Measurements from ENCODE around the gene PLGRKT. TPM values are rescaled to one million over a fixed set of nuclear protein-coding genes. Genes with fewer than 3 reads are reported as not detected.
"Not testable (repeated sequence)": the region's sequence is repeated elsewhere in the genome, so short reads cannot be mapped to it uniquely, and the experiment has no call there.

The PLGRKT gene
- total and polyA plus RNA-seq, 4 donors: 4.1 to 11.3 (median 7.2) TPM

DNA sequence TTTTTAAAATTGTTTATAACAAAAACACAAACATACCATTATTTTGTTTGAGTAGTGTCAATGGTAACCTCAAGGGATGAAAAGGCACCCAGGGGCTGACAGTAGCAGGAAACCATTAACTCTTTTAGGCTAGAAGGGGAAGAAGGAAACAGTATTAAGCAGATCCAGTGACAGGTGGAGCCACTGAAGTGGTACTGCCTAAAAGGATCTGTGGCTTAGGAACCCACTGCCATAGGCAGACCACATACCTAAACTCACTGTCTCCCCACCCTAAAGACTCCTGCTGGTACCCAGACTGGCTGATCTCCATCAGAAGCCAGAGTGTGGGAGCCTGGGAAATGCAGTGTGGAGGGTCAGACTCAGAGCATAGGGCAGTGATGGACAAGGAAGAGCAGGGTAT, 111.5 kb downstream of the PLGRKT start:
- TF ChIP-seq FOXA2 (IDR thresholded peaks at IDR 0.05): no peak
- no peak for TF ChIP-seq JUND (IDR thresholded peaks at IDR 0.05)
- TF ChIP-seq HNF4A (conservative IDR thresholded peaks at IDR 0.05): no peak
- no peak for TF ChIP-seq EGR1 (IDR thresholded peaks at IDR 0.05; ENCODE audit: low read depth in 2 of 2)
- TF ChIP-seq, protein P1, sequence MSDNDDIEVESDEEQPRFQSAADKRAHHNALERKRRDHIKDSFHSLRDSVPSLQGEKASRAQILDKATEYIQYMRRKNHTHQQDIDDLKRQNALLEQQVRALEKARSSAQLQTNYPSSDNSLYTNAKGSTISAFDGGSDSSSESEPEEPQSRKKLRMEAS (IDR thresholded peaks at IDR 0.05): no peak
- TF ChIP-seq HNF4G (IDR thresholded peaks at IDR 0.05): no peak
- TF ChIP-seq, protein P2, sequence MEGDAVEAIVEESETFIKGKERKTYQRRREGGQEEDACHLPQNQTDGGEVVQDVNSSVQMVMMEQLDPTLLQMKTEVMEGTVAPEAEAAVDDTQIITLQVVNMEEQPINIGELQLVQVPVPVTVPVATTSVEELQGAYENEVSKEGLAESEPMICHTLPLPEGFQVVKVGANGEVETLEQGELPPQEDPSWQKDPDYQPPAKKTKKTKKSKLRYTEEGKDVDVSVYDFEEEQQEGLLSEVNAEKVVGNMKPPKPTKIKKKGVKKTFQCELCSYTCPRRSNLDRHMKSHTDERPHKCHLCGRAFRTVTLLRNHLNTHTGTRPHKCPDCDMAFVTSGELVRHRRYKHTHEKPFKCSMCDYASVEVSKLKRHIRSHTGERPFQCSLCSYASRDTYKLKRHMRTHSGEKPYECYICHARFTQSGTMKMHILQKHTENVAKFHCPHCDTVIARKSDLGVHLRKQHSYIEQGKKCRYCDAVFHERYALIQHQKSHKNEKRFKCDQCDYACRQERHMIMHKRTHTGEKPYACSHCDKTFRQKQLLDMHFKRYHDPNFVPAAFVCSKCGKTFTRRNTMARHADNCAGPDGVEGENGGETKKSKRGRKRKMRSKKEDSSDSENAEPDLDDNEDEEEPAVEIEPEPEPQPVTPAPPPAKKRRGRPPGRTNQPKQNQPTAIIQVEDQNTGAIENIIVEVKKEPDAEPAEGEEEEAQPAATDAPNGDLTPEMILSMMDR (IDR thresholded peaks at IDR 0.05; ENCODE audit: low read depth, low read length, missing input control): no peak
- TF ChIP-seq FOXA1 (IDR thresholded peaks at IDR 0.05): no peak
- Histone ChIP-seq H3K9me3 (ENCODE audit: control insufficient read depth in 4 of 4, low read length in 3 of 4) (no peaks in the 10 kb centered on the region), H3K9ac (ENCODE audit: low read depth in 1 of 2, low read length in 2 of 2) (no peak overlapping the region), H3K36me3 (ENCODE audit: control insufficient read depth in 4 of 4, insufficient read depth in 3 of 4, low read depth in 1 of 4, low read length in 3 of 4) (no peaks in the 10 kb centered on the region), H3K27ac (ENCODE audit: low read depth in 1 of 2, low read length in 2 of 2) (no peak overlapping the region), H3K27me3 (ENCODE audit: control insufficient read depth in 4 of 4, insufficient read depth in 4 of 4, low read length in 3 of 4) (peaks cover 0 to 4% (median 0%) of the 10 kb centered on the region in 4 donors), H3K4me1 (ENCODE audit: control insufficient read depth in 4 of 4, insufficient read depth in 4 of 4, low read length in 3 of 4) (no peaks in the 10 kb centered on the region), H3K4me3 (ENCODE audit: low read depth in 1 of 3, low read length in 3 of 3) (no peak overlapping the region)
- no peak for DNase-seq (ENCODE audit: low spot score)

DNA sequence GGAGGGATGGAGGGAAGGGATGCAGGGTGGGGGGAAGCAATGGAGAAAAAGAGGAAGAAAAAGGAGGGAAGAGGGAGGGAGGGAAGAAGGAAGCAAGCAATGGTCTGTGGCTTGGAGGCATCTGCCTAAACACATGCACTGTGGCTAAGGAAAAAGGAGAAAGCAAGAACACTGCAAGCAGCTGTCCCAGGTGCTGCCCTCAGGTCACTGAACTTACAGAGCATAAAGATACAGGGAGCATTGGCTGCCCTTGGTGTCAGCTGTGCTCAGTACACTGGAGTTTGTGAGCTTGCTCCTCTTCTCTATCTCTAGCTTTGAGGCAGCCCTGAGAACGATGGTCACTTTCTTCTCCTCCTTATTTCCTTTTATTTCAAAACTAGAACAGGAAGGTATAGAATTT, 116.1 kb downstream of the PLGRKT start:
- H3K27me3 ChIP-seq (ENCODE audit: control insufficient read depth in 4 of 4, insufficient read depth in 4 of 4, low read length in 3 of 4); H3K9me3 ChIP-seq (ENCODE audit: control insufficient read depth in 4 of 4, low read length in 3 of 4); H3K9ac ChIP-seq (ENCODE audit: low read depth in 1 of 2, low read length in 2 of 2); H3K4me3 ChIP-seq (ENCODE audit: low read depth in 1 of 3, low read length in 3 of 3); H3K27ac ChIP-seq (ENCODE audit: low read depth in 1 of 2, low read length in 2 of 2); DNase-seq (ENCODE audit: low spot score); H3K36me3 ChIP-seq (ENCODE audit: control insufficient read depth in 4 of 4, insufficient read depth in 3 of 4, low read depth in 1 of 4, low read length in 3 of 4); H3K4me1 ChIP-seq (ENCODE audit: control insufficient read depth in 4 of 4, insufficient read depth in 4 of 4, low read length in 3 of 4): not testable (repeated sequence)
- 54% methylated on average over 1 of the region's 1 CpG for WGBS

DNA sequence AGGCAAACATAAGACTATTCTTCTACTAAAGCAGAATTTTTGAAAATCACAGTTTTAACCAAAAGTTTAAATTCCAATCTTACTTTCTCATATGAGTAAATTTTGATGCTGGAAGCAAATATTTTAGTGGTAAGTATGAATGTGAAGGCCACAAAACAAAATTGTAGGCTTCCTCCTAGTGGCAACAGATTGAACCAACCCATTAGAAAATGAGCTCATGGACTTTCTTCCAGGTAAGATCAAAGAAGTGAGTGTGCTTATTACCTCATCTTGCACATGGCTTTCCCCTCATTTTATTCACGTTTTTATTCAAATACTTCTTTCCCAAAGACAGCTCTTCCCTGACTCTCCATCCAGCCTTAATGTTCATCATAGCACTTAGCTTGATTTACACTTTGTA, 116.7 kb downstream of the PLGRKT start:
- H3K9me3 ChIP-seq (ENCODE audit: control insufficient read depth in 4 of 4, low read length in 3 of 4): no peaks in the 10 kb centered on the region
- H3K4me1 ChIP-seq (ENCODE audit: control insufficient read depth in 4 of 4, insufficient read depth in 4 of 4, low read length in 3 of 4): no peaks in the 10 kb centered on the region
- H3K27me3 ChIP-seq (ENCODE audit: control insufficient read depth in 4 of 4, insufficient read depth in 4 of 4, low read length in 3 of 4): no peaks in the 10 kb centered on the region
- no peak for DNase-seq (ENCODE audit: low spot score)
- H3K27ac ChIP-seq (ENCODE audit: low read depth in 1 of 2, low read length in 2 of 2): no peak overlapping the region
- no peaks in the 10 kb centered on the region for H3K36me3 ChIP-seq (ENCODE audit: control insufficient read depth in 4 of 4, insufficient read depth in 3 of 4, low read depth in 1 of 4, low read length in 3 of 4)
- 19% methylated on average over 1 of the region's 1 CpG for WGBS
- H3K9ac ChIP-seq (ENCODE audit: low read depth in 1 of 2, low read length in 2 of 2): no peak overlapping the region
- no peak overlapping the region for H3K4me3 ChIP-seq (ENCODE audit: low read depth in 1 of 3, low read length in 3 of 3)
- no peak for TF ChIP-seq EGR1 (IDR thresholded peaks at IDR 0.05; ENCODE audit: low read depth in 2 of 2)
- TF ChIP-seq, protein P3, sequence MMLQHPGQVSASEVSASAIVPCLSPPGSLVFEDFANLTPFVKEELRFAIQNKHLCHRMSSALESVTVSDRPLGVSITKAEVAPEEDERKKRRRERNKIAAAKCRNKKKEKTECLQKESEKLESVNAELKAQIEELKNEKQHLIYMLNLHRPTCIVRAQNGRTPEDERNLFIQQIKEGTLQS (IDR thresholded peaks at IDR 0.05): no peak
- TF ChIP-seq RAD21 (IDR thresholded peaks at IDR 0.05): no peak
- TF ChIP-seq JUND (IDR thresholded peaks at IDR 0.05): no peak
- TF ChIP-seq, protein P4, sequence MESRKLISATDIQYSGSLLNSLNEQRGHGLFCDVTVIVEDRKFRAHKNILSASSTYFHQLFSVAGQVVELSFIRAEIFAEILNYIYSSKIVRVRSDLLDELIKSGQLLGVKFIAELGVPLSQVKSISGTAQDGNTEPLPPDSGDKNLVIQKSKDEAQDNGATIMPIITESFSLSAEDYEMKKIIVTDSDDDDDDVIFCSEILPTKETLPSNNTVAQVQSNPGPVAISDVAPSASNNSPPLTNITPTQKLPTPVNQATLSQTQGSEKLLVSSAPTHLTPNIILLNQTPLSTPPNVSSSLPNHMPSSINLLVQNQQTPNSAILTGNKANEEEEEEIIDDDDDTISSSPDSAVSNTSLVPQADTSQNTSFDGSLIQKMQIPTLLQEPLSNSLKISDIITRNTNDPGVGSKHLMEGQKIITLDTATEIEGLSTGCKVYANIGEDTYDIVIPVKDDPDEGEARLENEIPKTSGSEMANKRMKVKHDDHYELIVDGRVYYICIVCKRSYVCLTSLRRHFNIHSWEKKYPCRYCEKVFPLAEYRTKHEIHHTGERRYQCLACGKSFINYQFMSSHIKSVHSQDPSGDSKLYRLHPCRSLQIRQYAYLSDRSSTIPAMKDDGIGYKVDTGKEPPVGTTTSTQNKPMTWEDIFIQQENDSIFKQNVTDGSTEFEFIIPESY (IDR thresholded peaks at IDR 0.05): no peak
- no peak for TF ChIP-seq FOXA2 (IDR thresholded peaks at IDR 0.05)
- TF ChIP-seq TAF1 (conservative IDR thresholded peaks at IDR 0.05): no peak

DNA sequence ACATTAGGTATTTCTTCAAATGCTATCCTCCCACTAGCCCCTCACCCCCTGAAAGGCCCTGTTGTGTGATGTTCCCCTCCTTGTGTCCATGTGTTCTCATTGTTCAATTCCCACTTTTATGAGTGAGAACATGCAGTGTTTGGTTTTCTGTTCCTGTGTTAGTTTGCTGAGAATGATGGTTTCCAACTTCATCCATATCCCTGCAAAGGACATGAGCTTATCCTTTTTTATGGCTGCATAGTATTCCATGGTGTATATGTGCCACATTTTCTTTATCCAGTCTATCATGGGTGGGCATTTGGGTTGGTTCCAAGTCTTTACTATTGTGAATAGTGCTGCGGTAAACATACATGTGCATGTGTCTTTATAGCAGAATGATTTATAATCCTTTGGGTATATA, 121.3 kb downstream of the PLGRKT start:
- not testable (repeated sequence) for H3K36me3 ChIP-seq (ENCODE audit: control insufficient read depth in 4 of 4, insufficient read depth in 3 of 4, low read depth in 1 of 4, low read length in 3 of 4); H3K9ac ChIP-seq (ENCODE audit: low read depth in 1 of 2, low read length in 2 of 2); H3K4me1 ChIP-seq (ENCODE audit: control insufficient read depth in 4 of 4, insufficient read depth in 4 of 4, low read length in 3 of 4); DNase-seq (ENCODE audit: low spot score); H3K4me3 ChIP-seq (ENCODE audit: low read depth in 1 of 3, low read length in 3 of 3); H3K27ac ChIP-seq (ENCODE audit: low read depth in 1 of 2, low read length in 2 of 2); H3K27me3 ChIP-seq (ENCODE audit: control insufficient read depth in 4 of 4, insufficient read depth in 4 of 4, low read length in 3 of 4)
- H3K9me3 ChIP-seq (ENCODE audit: control insufficient read depth in 4 of 4, low read length in 3 of 4): peaks cover 2 to 11% (median 5%) of the 10 kb centered on the region in 4 donors
- 98% methylated on average over 1 of the region's 1 CpG for WGBS
